Measurements from ENCODE around the gene OTUD5. TPM values are rescaled to one million over a fixed set of nuclear protein-coding genes. Genes with fewer than 3 reads are reported as not detected.

Gene OTUD5
- polyA plus RNA-seq, 2 donors: 22.3 to 27.6 TPM

DNA sequence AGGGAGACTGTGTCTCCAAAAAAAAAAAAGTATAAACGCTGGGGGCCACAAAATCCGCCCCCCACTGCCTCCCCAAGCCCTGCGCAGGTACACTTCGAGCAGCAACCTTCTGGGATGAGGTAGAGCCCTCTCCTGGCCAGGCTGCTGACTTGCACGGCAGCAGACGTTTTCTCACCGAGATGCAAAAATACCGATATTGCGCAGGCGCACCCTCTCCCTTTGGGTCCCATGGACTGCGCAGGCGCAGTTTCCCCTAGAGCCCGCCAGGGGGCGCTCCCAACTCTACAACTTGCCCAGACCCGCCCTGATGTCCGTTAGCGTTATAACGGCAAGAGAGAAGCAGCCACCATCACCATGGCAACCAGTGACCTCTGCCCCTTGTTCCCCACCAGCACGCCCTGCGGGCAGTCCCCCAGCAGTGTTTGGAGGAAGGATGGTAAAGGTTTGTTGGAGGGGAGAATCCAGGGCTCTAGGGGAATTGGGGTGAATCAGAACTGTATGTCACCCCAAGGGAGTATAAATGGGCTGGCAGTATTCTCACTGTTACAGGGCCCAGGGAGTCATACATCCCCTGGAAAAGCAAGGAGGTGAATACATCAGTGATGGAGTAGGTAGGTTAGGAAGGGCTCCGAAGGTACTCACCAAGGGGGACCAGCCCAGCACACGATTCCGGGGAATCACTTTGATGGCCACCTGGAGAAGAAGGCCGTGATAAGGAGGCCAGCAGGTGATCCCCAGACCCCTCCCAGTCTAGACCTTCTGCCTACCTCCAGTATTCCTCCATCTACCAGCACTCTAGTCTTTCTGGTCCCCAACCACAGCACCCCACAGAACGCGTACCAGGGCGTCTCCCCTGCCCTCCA lies 40.0 kb downstream of the OTUD5 start:
- no peaks in the 10 kb centered on the region for H3K9me3 ChIP-seq (ENCODE audit: control insufficient read depth in 2 of 2, insufficient read depth in 1 of 2, low read depth in 1 of 2, low read length in 1 of 2)
- H3K36me3 ChIP-seq (ENCODE audit: control insufficient read depth in 2 of 2, insufficient read depth in 2 of 2, low read length in 1 of 2): peaks cover 0 to 8% of the 10 kb centered on the region in 2 donors
- peaks cover 0 to 2% of the 10 kb centered on the region in 2 donors for H3K4me1 ChIP-seq (ENCODE audit: control insufficient read depth in 2 of 2, insufficient read depth in 2 of 2, low read length in 1 of 2)
- no peaks in the 10 kb centered on the region for H3K27me3 ChIP-seq (ENCODE audit: control insufficient read depth in 1 of 2, insufficient read depth in 2 of 2, low read length in 2 of 2)
- peak overlapping the region; percentile 39 to 53 for H3K4me3 ChIP-seq (ENCODE audit: low read depth in 1 of 2, low read length in 2 of 2)
- H3K27ac ChIP-seq (ENCODE audit: low read depth in 2 of 2, low read length in 1 of 2): peak overlapping the region; percentile 61 to 72
- WGBS, 2 donors: 18 to 32% methylated on average over 27 of the region's 27 CpGs

DNA sequence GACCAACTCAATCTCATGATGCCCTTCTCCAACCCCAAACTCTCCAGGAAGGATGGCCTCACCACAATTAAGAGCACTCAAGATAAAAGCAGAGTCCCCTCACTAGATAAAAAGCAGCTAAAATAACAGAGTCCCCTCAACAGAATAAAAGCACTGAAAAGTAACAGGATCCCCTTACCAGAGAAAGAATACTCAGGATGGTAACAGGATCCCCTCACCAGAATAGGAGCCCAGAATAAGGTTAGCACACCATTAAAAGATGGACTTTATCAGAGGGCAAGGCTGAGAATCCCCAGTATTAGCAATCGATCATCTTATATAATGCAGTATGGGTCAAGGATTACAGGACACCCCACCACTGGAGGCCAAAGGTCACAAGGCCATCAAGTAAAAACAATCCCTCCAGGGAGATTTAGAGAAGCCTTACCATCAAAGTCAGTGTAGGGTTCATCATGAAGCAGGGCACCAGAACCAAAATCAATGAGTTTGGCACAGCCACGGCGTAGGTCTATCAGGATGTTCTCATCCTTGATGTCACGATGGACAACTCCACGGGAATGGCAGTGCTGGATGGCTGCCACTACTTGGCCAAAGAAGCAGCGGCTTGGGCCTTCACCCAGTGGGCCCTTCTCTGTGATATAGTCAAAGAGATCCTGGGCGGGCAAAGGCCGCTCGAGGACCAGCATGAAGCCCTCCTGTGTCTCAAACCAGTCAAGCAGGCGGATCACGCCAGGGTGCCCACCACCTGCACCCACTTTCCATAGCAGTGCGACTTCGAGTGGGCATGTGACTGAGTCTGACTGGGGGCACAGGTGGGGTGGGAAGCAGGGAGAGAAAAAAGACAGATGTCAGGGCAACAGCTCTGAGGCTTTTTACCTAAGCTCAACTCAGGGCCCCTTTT lies 42.6 kb downstream of the OTUD5 start:
- 89 to 90% methylated on average over 13 of the region's 13 CpGs for WGBS, 2 donors
- H3K4me1 ChIP-seq (ENCODE audit: control insufficient read depth in 2 of 2, insufficient read depth in 2 of 2, low read length in 1 of 2): no peaks in the 10 kb centered on the region
- H3K27me3 ChIP-seq (ENCODE audit: control insufficient read depth in 1 of 2, insufficient read depth in 2 of 2, low read length in 2 of 2): no peaks in the 10 kb centered on the region
- H3K27ac ChIP-seq (ENCODE audit: low read depth in 2 of 2, low read length in 1 of 2): no peak overlapping the region
- H3K36me3 ChIP-seq (ENCODE audit: control insufficient read depth in 2 of 2, insufficient read depth in 2 of 2, low read length in 1 of 2): peaks cover 0 to 5% of the 10 kb centered on the region in 2 donors
- no peaks in the 10 kb centered on the region for H3K9me3 ChIP-seq (ENCODE audit: control insufficient read depth in 2 of 2, insufficient read depth in 1 of 2, low read depth in 1 of 2, low read length in 1 of 2)
- no peak overlapping the region for H3K4me3 ChIP-seq (ENCODE audit: low read depth in 1 of 2, low read length in 2 of 2)

GRCh38 chrX:48913605-48914366 lies 43.6 kb downstream of the OTUD5 start:
- WGBS, 2 donors: 87 to 89% methylated on average over 5 of the region's 5 CpGs
- no peak overlapping the region for H3K27ac ChIP-seq (ENCODE audit: low read depth in 2 of 2, low read length in 1 of 2)
- no peaks in the 10 kb centered on the region for H3K9me3 ChIP-seq (ENCODE audit: control insufficient read depth in 2 of 2, insufficient read depth in 1 of 2, low read depth in 1 of 2, low read length in 1 of 2)
- no peak overlapping the region for H3K4me3 ChIP-seq (ENCODE audit: low read depth in 1 of 2, low read length in 2 of 2)
- no peaks in the 10 kb centered on the region for H3K27me3 ChIP-seq (ENCODE audit: control insufficient read depth in 1 of 2, insufficient read depth in 2 of 2, low read length in 2 of 2)
- H3K36me3 ChIP-seq (ENCODE audit: control insufficient read depth in 2 of 2, insufficient read depth in 2 of 2, low read length in 1 of 2): peaks cover 0 to 5% of the 10 kb centered on the region in 2 donors
- H3K4me1 ChIP-seq (ENCODE audit: control insufficient read depth in 2 of 2, insufficient read depth in 2 of 2, low read length in 1 of 2): no peaks in the 10 kb centered on the region

DNA sequence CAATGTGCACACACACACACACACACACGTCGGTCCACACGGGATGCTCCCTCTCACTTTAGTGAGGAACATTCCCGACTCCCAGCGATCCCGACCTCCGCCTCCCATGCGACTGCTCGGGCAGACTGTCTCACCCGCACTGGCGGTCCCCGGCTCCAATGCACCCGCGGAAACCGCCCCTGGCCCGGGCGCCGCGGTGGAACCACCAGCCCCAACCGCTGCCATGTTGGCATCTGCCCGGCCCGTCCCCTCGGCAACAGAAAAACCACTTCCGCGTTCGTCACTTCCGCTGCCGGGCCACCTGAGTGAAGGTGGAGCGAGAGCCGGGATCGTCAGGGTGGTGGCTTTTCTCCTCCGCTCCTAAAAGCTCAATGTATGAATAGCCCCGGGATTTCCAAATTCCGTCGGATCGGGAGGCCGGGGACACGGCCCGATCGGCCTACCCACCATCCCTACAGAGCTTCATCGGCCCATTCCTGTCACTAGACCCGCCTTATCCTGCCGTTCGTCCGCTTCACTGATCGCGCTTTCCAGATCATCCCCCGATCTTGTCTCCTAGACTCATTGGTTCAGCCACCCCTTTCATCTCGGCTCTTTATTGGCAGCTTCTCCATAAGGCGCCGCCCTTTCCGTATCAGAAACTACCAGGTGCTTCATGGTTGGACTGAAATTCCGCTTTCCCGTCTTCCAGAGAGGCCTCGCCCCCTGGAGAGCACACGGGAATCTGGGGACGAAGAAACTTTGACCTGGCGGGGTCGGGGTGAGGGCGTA lies 45.8 kb downstream of the OTUD5 start, which contains the start of gene SLC35A2:
SLC35A2 (minus strand) TSS at position 235 of the 771 bp plus-strand sequence; CDS start at position 225, 10 bp downstream.
- peaks cover 0 to 5% of the 10 kb centered on the region in 2 donors for H3K36me3 ChIP-seq (ENCODE audit: control insufficient read depth in 2 of 2, insufficient read depth in 2 of 2, low read length in 1 of 2)
- WGBS, 2 donors: 0 to 31% methylated on average over 60 of the region's 60 CpGs
- H3K4me1 ChIP-seq (ENCODE audit: control insufficient read depth in 2 of 2, insufficient read depth in 2 of 2, low read length in 1 of 2): no peaks in the 10 kb centered on the region
- H3K27me3 ChIP-seq (ENCODE audit: control insufficient read depth in 1 of 2, insufficient read depth in 2 of 2, low read length in 2 of 2): no peaks in the 10 kb centered on the region
- H3K4me3 ChIP-seq (ENCODE audit: low read depth in 1 of 2, low read length in 2 of 2): peak within 1 kb of the TSS; percentile 43 to 81
- H3K27ac ChIP-seq (ENCODE audit: low read depth in 2 of 2, low read length in 1 of 2): peak within 1 kb of the TSS; percentile 93 to 95
- no peaks in the 10 kb centered on the region for H3K9me3 ChIP-seq (ENCODE audit: control insufficient read depth in 2 of 2, insufficient read depth in 1 of 2, low read depth in 1 of 2, low read length in 1 of 2)

DNA sequence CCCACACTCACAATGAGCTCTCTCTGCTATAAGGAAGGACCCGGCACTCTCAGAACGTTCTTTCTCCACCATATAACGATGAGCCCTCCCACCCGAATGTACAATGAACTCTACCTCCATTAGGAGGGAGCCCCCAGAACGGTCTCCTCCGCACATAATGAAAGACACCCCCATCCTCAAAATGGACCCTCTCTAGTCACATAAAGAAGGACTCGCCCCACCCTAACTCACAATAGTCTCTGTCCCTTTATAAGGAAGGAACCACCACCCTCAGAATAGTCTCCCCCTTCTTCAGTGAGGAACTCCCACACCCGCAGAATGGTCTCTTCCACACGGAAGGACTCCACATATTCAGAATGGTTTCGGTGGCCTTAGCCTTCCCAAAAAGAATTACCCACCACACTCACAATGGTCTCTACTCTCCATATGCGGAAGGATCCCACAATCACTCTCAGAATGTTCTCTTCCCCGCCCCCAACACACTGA lies 46.4 kb downstream of the OTUD5 start:
- Histone ChIP-seq H3K27me3 (ENCODE audit: control insufficient read depth in 1 of 2, insufficient read depth in 2 of 2, low read length in 2 of 2) (no peaks in the 10 kb centered on the region), H3K9me3 (ENCODE audit: control insufficient read depth in 2 of 2, insufficient read depth in 1 of 2, low read depth in 1 of 2, low read length in 1 of 2) (no peaks in the 10 kb centered on the region), H3K4me3 (ENCODE audit: low read depth in 1 of 2, low read length in 2 of 2) (peak overlapping the region; percentile 43 to 81), H3K27ac (ENCODE audit: low read depth in 2 of 2, low read length in 1 of 2) (peak overlapping the region; percentile 93 to 95), H3K36me3 (ENCODE audit: control insufficient read depth in 2 of 2, insufficient read depth in 2 of 2, low read length in 1 of 2) (peaks cover 0 to 8% of the 10 kb centered on the region in 2 donors), H3K4me1 (ENCODE audit: control insufficient read depth in 2 of 2, insufficient read depth in 2 of 2, low read length in 1 of 2) (no peaks in the 10 kb centered on the region)
- WGBS, 2 donors: 1 to 17% methylated on average over 12 of the region's 12 CpGs

- Histone ChIP-seq H3K4me1 (ENCODE audit: control insufficient read depth in 2 of 2, insufficient read depth in 2 of 2, low read length in 1 of 2) (no peaks in the 10 kb centered on the region), H3K9me3 (ENCODE audit: control insufficient read depth in 2 of 2, insufficient read depth in 1 of 2, low read depth in 1 of 2, low read length in 1 of 2) (no peaks in the 10 kb centered on the region), H3K27ac (ENCODE audit: low read depth in 2 of 2, low read length in 1 of 2) (no peak overlapping the region), H3K36me3 (ENCODE audit: control insufficient read depth in 2 of 2, insufficient read depth in 2 of 2, low read length in 1 of 2) (peaks cover 0 to 10% of the 10 kb centered on the region in 2 donors), H3K4me3 (ENCODE audit: low read depth in 1 of 2, low read length in 2 of 2) (no peak overlapping the region), H3K27me3 (ENCODE audit: control insufficient read depth in 1 of 2, insufficient read depth in 2 of 2, low read length in 2 of 2) (no peaks in the 10 kb centered on the region)
- 87 to 91% methylated on average over 14 to 15 of the region's 17 CpGs for WGBS, 2 donors
Observed at GRCh38 chrX:48909703-48910294, 47.6 kb downstream of the OTUD5 start.

GRCh38 chrX:48908600-48908999 lies 48.8 kb downstream of the OTUD5 start:
- Histone ChIP-seq H3K4me1 (ENCODE audit: control insufficient read depth in 2 of 2, insufficient read depth in 2 of 2, low read length in 1 of 2) (no peaks in the 10 kb centered on the region), H3K9me3 (ENCODE audit: control insufficient read depth in 2 of 2, insufficient read depth in 1 of 2, low read depth in 1 of 2, low read length in 1 of 2) (no peaks in the 10 kb centered on the region), H3K27ac (ENCODE audit: low read depth in 2 of 2, low read length in 1 of 2) (no peak overlapping the region), H3K4me3 (ENCODE audit: low read depth in 1 of 2, low read length in 2 of 2) (no peak overlapping the region), H3K36me3 (ENCODE audit: control insufficient read depth in 2 of 2, insufficient read depth in 2 of 2, low read length in 1 of 2) (peaks cover 0 to 8% of the 10 kb centered on the region in 2 donors), H3K27me3 (ENCODE audit: control insufficient read depth in 1 of 2, insufficient read depth in 2 of 2, low read length in 2 of 2) (no peaks in the 10 kb centered on the region)
- 57 to 68% methylated on average over 1 of the region's 1 CpG for WGBS, 2 donors

- WGBS, 2 donors: 89 to 90% methylated on average over 20 of the region's 20 CpGs
- Histone ChIP-seq H3K27ac (ENCODE audit: low read depth in 2 of 2, low read length in 1 of 2) (no peak overlapping the region), H3K9me3 (ENCODE audit: control insufficient read depth in 2 of 2, insufficient read depth in 1 of 2, low read depth in 1 of 2, low read length in 1 of 2) (no peaks in the 10 kb centered on the region)
Observed at GRCh38 chrX:48905090-48905790, 52.2 kb downstream of the OTUD5 start.

More at GRCh38 chrX:48905090-48905790, 52.2 kb downstream of the OTUD5 start:
- Histone ChIP-seq H3K36me3 (ENCODE audit: control insufficient read depth in 2 of 2, insufficient read depth in 2 of 2, low read length in 1 of 2) (peaks cover 3 to 25% of the 10 kb centered on the region in 2 donors), H3K4me1 (ENCODE audit: control insufficient read depth in 2 of 2, insufficient read depth in 2 of 2, low read length in 1 of 2) (no peaks in the 10 kb centered on the region), H3K4me3 (ENCODE audit: low read depth in 1 of 2, low read length in 2 of 2) (no peak overlapping the region), H3K27me3 (ENCODE audit: control insufficient read depth in 1 of 2, insufficient read depth in 2 of 2, low read length in 2 of 2) (no peaks in the 10 kb centered on the region)

Data from esophagus (tissue), 2 donors.